OCI-LY3 (cell line): ENCODE data around the gene CHAD.
A peak's percentile ranks its signal among the peaks of the same experiment; 100 is the strongest.
"Not testable (repeated sequence)": the region's sequence is repeated elsewhere in the genome, so short reads cannot be mapped to it uniquely, and the experiment has no call there.

Experiments
- H2AFZ ChIP-seq: fragments of 200-600, 300-600 bp; shearing (Covaris generic); 2 replicates; pipeline ENCODE4 v1.6.0; 2014; ENCODE audit warnings: antibody characterized with exemption, low read depth, low read length
- H3K27ac ChIP-seq: fragments of 200-600, 300-600 bp; sonication (generic); 2 replicates; pipeline ENCODE4 v1.5.1; 2014; ENCODE audit warnings: mild to moderate bottlenecking, low read length, moderate library complexity, mixed read lengths
- H3K27me3 ChIP-seq: fragments of 200-600, 300-600 bp; sonication (generic); 2 replicates; pipeline ENCODE4 v1.6.1; 2014; ENCODE audit warnings: low read depth, low read length, mixed read lengths
- H3K36me3 ChIP-seq: fragments of 200-600, 300-600 bp; sonication (generic); replicated peaks from 2 replicates; pipeline ENCODE3; 2014; ENCODE audit warnings: low read depth, low read length, mixed read lengths
- H3K4me1 ChIP-seq: fragments of 300-600, 200-600 bp; sonication (generic); 2 replicates; pipeline ENCODE4 v1.6.1; 2014; ENCODE audit warnings: low read length, mixed read lengths
- H3K4me2 ChIP-seq: fragments of 200-600, 300-600 bp; sonication (generic); 2 replicates; pipeline ENCODE4 v1.6.1; 2014; ENCODE audit warnings: low read length, mixed read lengths
- H3K4me3 ChIP-seq: fragments of 300-600, 200-600 bp; sonication (generic); 2 replicates; pipeline ENCODE4 v1.5.1; 2014; ENCODE audit warnings: antibody characterized with exemption, mild to moderate bottlenecking, low read length, moderate library complexity
- H3K79me2 ChIP-seq: fragments of 300-600, 200-600 bp; shearing (Covaris generic); 2 replicates; pipeline ENCODE4 v1.6.1; 2014; ENCODE audit warnings: mild to moderate bottlenecking, low read length, mixed read lengths
- H3K9ac ChIP-seq: fragments of 300-600, 200-600 bp; shearing (Covaris generic); 2 replicates; pipeline ENCODE4 v1.6.0; 2014; ENCODE audit warnings: mild to moderate bottlenecking, low read length, moderate library complexity
- H3K9me3 ChIP-seq: fragments of 200-600, 300-600 bp; shearing (Covaris generic); 2 replicates; pipeline ENCODE4 v1.6.1; 2014; ENCODE audit warnings: low read length, mixed read lengths; ENCODE audit not compliant: insufficient read depth
- H4K20me1 ChIP-seq: fragments of 200-600, 300-600 bp; sonication (generic); 2 replicates; pipeline ENCODE4 v1.6.1; 2016; ENCODE audit warnings: low read length, mixed read lengths; ENCODE audit not compliant: insufficient read depth
- EZH2phosphoT487 ChIP-seq: fragments of 200-600 bp; shearing (Covaris generic); IDR thresholded peaks from 2 replicates; pipeline ENCODE4 v1.6.1; 2018; ENCODE audit warnings: antibody characterized with exemption, mixed run types, low read depth
- TF ChIP-seq, protein P1 (sequence below): fragments of 200-600, 300-600 bp; sonication (generic); IDR thresholded peaks from 2 replicates; pipeline ENCODE4 v1.5.1; 2014; ENCODE audit warnings: antibody characterized with exemption, low read length, low read depth

CHAD gene

DNA sequence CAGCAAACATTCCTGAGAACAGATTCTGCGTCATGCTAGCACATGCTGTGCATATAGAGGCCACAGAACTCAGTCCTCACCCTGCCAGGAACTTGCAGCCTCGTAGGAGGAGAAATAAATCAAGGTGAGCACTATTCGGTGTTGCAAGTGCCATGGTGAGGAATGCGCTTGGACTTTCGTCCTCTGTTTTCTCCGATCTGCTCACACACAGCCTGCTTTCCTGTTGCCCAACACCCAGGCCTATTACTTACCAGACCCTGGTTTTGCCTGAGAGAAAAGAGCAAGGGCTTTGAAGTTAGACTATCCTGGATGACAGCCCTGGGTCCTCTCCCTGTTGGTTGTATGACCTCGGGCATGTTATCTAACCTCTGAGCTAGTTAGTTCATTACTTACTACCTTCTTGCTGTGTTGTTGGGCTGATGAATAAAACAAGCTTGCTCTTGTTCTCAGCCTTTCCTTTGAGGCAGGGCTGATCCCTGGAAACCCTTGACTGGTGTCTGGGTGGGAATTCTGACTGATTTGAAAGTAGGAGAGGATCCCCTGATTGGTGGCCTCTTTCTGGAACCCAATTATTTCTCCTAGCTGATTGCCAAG is 39.8 kb downstream of the CHAD start:
- Histone ChIP-seq H3K4me1 (peaks cover 24% of the 10 kb centered on the region), H3K9me3 (no peaks in the 10 kb centered on the region), H3K27me3 (no peaks in the 10 kb centered on the region), H3K36me3 (peaks cover 12% of the 10 kb centered on the region), H3K79me2 (peaks cover 29% of the 10 kb centered on the region), H2AFZ (no peak overlapping the region), H3K4me3 (no peak overlapping the region), H3K27ac (no peak overlapping the region), H3K4me2 (no peak overlapping the region), H4K20me1 (no peaks in the 10 kb centered on the region), H3K9ac (no peak overlapping the region)
- TF ChIP-seq, protein P1, sequence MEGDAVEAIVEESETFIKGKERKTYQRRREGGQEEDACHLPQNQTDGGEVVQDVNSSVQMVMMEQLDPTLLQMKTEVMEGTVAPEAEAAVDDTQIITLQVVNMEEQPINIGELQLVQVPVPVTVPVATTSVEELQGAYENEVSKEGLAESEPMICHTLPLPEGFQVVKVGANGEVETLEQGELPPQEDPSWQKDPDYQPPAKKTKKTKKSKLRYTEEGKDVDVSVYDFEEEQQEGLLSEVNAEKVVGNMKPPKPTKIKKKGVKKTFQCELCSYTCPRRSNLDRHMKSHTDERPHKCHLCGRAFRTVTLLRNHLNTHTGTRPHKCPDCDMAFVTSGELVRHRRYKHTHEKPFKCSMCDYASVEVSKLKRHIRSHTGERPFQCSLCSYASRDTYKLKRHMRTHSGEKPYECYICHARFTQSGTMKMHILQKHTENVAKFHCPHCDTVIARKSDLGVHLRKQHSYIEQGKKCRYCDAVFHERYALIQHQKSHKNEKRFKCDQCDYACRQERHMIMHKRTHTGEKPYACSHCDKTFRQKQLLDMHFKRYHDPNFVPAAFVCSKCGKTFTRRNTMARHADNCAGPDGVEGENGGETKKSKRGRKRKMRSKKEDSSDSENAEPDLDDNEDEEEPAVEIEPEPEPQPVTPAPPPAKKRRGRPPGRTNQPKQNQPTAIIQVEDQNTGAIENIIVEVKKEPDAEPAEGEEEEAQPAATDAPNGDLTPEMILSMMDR: no peak
- no peak for TF ChIP-seq EZH2phosphoT487

DNA sequence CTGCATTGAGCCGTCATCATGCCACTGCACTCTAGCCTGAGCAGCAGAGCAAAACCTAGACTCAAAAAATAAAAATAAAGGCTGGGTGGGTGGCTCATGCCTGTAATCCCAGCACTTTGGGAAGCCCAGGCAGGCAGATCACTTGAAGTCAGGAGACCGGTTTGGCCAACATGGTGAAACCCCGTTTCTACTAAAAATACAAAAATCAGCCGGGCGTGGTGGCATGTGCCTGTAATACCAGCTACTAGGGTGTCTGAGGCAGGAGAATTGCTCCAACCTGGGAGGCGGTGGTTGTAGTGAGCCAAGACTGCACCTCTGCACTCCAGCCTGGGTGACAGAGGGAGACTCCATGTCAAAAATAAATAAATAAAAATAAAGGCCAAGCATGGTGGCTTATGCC is 40.6 kb downstream of the CHAD start:
- not testable (repeated sequence) for H2AFZ ChIP-seq, H4K20me1 ChIP-seq, H3K4me2 ChIP-seq, H3K9me3 ChIP-seq, H3K9ac ChIP-seq, H3K4me3 ChIP-seq, H3K27ac ChIP-seq, H3K36me3 ChIP-seq, H3K27me3 ChIP-seq
- peaks cover 29% of the 10 kb centered on the region for H3K4me1 ChIP-seq
- peaks cover 29% of the 10 kb centered on the region for H3K79me2 ChIP-seq

DNA sequence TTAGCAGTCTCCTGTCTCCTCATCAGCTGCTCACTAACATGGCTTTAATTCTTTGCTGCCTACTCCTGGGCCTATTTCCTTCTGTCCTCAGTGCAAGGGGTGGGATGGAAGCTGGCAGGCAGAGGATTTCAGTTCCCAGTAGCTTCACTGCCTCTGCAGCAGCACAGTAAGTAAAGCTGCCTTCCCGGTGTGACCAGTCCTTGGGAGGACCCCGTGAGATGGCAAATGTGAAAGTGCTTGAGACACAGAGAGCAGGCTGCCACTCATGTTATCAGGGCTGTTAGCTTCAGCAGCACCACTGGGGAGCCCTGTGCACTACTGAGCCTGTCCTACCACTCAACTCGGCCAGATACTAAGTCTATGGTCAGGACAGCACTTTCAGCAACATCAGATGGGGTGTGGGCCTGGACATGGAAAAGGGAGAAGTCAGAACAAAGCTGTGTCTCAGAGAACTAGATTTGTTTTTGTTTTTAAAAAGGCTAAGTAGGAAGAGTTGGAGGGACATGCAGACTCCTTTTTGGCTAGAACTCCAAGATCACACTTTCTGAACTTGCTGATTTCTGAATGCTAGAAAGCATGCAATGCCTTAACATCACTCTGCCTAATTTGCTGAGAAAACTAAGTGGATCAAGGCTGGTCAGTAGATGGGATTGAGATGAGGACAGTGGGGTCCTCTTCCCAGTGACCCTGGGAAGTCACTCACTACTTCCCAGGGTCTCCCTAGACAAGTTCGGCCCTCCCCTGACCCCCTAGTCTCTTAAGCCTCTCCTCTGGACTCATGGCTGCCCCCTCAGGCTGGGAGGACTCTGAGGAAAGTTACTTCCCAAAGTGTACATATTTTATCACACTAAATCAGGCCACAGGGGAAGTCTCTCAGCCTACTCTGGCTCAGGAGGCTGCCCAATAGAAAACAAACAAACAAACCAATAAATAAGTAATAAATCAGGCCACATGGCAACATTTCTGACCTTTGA is 41.6 kb downstream of the CHAD start:
- no peaks in the 10 kb centered on the region for H3K27me3 ChIP-seq
- H3K79me2 ChIP-seq: peaks cover 29% of the 10 kb centered on the region
- peak overlapping the region; percentile 90 for H3K9ac ChIP-seq
- H2AFZ ChIP-seq: no peak overlapping the region
- TF ChIP-seq, protein P1: peak; percentile 62
- no peak for TF ChIP-seq EZH2phosphoT487
- peak overlapping the region; percentile 73 for H3K27ac ChIP-seq
- H3K9me3 ChIP-seq: no peaks in the 10 kb centered on the region
- H3K4me2 ChIP-seq: peak overlapping the region; percentile 96
- H3K36me3 ChIP-seq: peaks cover 10% of the 10 kb centered on the region
- peaks cover 35% of the 10 kb centered on the region for H3K4me1 ChIP-seq
- H4K20me1 ChIP-seq: no peaks in the 10 kb centered on the region
- peak overlapping the region; percentile 88 for H3K4me3 ChIP-seq

DNA sequence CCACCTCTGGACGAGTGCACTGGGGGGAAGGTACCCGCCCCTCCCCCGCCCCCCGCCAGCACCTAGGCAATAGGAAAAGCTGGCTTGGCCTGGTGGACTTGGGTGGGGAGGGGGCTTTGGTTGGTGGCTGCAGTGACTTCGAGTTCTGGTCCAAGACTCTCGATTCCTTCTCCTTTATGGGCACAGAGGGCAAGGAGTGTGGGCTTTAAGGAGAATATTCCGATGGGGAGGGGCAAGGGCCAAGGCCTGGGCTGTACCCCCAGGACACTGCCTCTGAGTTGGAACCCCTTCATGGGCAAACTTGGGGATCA is 42.3 kb downstream of the CHAD start:
- Histone ChIP-seq H3K27ac (peak overlapping the region; percentile 73), H4K20me1 (no peaks in the 10 kb centered on the region), H3K4me1 (peaks cover 41% of the 10 kb centered on the region), H2AFZ (no peak overlapping the region), H3K9ac (peak overlapping the region; percentile 90), H3K79me2 (peaks cover 29% of the 10 kb centered on the region), H3K36me3 (peaks cover 10% of the 10 kb centered on the region), H3K4me3 (peak overlapping the region; percentile 88), H3K4me2 (peak overlapping the region; percentile 96), H3K9me3 (no peaks in the 10 kb centered on the region), H3K27me3 (no peaks in the 10 kb centered on the region)
- TF ChIP-seq EZH2phosphoT487: no peak
